IPS-NIHi7 (cell line): ENCODE results near the gene LCK.
"Not testable (repeated sequence)": the region's sequence is repeated elsewhere in the genome, so short reads cannot be mapped to it uniquely, and the experiment has no call there.

ENCODE experiments used
- DNase-seq: peaks from one replicate; pipeline ENCODE4 v3.0.0; 2012; ENCODE audit warnings: mixed read lengths; ENCODE audit errors: extremely low spot score

LCK gene

DNA sequence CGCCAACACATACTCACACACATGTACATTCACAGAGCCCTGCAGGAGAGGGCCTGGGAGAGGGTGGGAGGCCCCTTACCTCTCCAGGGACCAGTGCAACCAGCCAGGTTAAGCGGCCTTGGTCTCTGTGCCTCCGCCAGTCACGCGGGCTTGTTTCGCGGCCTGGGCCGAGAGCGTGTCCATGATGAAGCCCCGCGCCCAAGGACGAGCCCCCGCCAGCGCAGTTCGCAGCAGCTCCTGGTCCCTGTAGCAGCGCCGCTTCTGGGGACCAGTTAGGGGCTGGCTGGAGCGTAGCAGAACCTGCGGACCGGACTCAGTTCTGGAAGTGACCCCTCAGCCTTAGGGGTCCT, 11.3 kb upstream of the LCK start:
- no peak for DNase-seq

DNA sequence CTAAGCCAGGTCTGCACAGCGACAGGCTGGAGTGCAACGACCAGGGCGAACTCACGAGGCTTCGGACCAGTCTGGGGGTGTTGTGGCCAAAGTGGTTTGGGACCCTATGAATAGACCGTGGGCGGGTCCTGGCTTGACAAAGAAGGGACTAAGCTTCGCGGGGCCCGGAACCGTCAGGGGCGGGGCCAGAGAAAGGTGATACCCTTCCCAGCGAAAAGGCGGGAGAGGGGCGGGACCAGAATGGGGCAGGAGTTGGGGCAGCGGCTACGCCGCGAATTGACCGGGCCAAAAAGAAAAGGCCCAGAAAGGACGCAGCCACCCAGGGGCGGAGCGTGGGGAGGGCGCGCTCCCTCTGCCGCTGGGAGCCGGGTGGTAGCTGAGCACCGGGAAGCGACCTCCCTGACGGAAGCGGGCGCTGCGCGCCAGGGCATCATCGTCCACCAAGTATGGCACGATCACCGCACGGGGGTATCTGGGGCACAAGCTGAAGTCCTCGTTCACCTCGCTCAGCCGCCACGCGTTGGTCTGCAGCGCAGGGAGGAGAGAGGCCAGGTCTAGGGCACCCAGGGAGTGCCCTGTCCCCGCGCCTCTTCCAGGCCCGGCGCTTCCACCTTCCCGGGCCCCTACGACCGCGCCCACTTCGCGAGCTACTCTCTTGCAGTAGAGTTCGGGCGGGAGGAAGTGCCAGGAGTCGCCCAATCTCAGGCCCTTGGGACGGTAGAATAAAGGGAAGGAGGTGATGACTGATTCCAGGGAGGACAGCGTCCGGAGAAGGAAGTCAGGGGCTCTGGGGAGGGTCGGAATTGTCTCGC, 10.7 kb upstream of the LCK start:
- DNase-seq, result peak; percentile 92

DNA sequence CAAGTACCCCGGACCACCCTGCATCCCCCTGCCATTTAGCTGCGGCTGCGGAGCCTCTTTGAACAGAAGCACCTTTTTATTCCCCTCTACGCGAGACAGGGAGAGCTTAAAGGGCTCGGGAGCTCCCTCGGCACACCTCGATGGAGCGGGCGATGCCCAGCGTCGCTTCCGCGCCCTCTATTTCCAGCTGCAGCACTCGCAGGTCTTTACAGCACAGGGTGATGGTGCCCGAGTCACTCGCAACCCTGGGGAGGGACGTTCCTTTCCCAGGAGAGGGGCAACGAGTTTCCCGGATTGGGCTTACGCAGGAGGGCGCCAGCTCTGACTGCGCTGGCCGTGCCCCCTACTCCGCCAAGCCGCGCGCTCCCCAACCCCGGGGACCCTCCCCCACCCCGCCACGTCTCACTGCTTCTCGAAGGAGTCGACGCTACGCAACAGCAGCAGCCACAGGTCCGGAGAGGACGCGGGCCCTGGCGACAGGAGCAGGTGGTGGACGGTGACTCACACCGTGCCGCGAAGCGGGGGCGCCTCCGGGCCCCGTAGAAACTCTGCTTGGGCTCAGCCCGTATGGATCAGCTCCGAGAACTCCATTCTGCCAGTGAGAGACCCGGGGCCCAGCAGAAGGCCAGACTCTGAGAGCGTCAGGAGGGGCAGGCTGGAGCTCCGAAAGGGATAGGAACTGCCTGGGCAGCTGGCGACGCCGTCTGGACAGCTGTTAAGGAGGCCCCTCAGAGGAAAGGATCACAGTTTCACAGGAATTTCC, 9.9 kb upstream of the LCK start:
- peak; percentile 53 for DNase-seq

DNA sequence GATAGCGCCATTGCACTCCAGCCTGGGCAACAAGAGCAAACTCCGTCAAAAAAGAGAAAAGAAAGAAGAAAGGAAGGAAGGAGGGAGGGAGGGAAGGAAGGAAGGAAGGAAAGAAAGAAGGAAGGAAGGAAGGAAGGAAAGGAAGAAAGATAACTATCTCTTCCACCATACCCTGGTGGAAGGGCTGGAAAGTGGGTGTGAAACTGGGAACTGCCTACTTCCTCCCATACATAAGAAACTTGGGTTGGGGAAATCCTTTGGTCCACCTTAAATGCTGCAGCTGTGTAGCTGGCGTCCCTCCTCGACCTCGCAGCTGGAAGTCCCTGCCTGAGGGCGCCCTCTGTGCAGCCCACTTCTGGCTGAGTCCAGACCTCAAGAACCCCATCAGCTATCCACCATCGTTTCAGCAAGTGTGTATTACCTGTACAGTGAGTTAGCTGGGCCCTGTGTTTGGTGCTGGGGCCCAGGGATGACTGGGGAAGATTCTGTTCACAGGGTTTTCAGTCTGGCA, 8.7 kb upstream of the LCK start:
- peak; percentile 35 for DNase-seq

DNA sequence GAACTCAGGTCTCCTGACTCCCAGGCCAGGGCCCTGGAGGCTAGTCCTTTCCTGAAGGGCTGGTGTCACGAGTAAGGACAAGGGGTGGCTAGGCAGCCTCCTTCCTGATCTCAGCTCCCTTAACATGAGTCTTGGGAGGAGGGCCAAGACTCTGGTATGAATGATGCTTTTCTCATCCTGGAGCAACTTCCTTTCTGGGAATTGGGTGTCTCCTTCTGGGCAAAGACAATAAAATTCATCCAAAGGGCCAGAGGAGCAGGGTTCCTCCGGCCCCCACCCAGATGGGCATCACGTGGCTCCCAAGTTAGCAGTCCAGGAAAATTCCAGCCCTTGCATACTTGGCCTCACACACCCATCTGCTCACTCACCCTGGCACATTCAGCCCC, 4.2 kb upstream of the LCK start, which contains the start of gene FAM167B:
Gene FAM167B (plus strand): TSS at position 335 of the 386 bp plus-strand sequence. CDS start 200 bp downstream, outside the sequence.
- no peak for DNase-seq

DNA sequence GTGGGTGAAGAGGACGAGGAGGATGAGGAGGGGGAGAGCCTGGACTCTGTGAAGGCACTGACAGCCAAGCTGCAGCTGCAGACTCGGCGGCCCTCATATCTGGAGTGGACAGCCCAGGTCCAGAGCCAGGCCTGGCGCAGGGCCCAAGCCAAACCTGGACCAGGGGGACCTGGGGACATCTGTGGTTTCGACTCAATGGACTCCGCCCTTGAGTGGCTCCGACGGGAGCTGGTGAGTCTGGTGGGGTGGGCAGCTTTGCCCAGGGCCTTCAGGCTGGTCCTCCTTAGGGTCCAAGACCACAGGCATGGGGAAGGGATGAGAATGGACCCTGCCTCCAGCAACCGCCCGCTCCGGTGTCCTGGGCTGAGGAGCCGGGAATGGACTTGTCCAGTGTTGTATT, 3.6 kb upstream of the LCK start:
- no peak for DNase-seq

DNA sequence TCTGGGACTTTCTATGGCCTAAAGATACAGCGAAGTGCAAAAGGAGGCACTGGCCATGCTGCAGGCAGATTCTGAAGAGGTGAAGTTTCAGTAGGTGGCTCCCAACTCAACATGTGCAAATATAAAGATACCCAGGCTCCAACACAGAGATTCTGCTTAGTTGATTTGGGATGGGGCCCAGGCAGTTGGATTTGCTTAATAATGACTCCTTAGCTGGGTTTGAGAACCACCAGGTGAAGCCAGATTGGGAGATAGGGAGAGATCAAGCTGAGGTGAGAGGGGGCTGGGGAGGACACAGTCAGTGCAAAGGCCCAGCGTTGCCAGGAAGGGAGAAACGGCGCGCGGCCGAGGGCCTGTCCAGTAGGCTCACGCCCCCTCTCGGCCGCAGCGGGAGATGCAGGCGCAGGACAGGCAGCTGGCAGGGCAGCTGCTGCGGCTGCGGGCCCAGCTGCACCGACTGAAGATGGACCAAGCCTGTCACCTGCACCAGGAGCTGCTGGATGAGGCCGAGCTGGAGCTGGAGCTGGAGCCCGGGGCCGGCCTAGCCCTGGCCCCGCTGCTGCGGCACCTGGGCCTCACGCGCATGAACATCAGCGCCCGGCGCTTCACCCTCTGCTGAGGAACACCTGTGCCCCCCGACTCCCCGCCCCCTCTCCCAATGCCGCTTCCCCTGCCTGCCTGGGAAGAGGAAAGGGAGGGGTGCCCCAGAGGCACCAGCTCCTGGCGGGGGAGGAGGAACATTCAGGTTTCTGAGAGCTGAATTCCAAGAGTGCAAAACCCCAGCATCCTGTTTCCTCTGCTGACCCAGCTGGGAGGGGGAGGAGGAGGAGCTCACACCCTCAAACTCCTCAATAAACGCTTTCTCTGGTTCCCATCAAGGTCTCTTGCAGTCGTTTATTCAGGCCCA, 2.8 kb upstream of the LCK start:
- peak; percentile 96 for DNase-seq

DNA sequence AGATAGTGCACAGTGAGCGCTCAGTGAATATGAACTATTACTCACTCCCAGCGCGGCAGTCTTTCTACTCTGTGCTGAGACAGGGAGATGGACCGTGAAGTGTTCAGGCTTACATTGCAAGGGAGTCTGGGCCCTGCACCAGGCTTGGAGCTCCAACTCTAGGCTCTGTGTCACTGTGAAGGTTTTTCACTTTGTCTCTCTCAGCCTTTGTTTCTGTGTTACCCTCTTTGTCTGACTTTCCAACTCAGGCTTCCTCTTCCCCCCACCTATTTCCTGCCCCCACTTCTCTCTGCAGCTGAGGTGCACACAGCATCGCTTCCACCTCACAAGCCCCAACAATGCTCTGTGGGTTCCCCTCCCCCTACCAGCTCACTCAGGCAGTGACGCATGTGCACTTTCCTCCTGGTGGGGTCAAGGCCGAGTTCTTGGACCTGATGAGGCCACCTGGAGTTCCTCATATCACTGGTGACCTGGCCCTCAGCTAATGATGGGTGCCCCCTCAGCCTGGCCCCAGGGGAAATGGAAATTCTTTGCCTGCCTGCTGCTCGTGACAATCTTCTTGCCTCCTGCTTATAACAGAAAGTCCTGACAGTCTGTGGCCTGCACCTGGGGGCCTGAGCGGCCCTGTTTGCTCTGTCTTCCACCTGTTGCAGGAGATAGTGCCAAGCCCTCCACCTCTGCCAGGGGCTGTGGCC, 1.1 kb upstream of the LCK start:
- DNase-seq, result no peak

DNA sequence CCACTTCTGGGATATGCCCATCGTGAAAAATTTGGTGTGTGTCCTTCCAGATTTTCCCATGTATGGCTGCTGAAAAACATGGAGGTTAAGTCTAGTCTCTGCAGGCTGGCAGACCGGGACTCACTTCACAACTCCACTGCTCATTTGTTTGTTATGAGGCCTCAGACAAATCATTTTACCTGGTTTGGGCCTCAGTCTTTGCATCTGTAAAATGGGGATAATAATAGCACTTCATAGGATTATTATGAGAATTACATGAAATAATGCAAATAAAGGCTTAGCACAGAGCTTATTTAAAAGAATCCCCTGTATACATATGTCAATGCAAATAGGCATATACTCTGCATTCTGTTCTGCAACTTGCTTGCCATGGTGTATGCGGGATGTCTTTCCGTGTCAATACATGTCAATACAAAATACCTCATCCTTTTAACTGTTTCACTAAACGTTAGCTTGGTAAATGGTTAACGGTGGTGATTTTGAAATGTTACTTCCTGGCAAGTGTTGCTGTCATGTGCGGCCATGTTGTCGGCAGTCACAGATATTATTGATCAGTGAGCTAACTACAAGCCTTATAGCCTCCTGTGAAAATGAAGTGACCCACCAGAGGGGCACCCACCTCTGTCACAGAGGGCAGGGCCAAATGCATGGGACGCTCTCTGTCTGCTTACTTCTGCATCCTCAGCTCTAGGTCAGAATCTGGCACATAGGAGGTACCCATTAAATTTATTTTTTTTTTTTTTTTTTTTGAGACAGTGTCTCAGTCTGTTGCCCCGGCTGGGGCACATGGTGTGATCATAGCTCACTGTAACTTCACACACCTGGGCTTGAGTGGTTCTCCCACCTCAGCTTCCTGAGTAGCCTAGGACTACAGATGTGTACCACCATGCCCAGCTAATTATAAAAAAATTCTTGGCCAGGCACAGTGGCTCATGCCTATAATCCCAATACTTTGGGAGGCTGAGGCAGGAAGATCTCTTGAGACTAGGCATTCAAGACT, 4.3 kb downstream of the LCK start:
- no peak for DNase-seq

DNA sequence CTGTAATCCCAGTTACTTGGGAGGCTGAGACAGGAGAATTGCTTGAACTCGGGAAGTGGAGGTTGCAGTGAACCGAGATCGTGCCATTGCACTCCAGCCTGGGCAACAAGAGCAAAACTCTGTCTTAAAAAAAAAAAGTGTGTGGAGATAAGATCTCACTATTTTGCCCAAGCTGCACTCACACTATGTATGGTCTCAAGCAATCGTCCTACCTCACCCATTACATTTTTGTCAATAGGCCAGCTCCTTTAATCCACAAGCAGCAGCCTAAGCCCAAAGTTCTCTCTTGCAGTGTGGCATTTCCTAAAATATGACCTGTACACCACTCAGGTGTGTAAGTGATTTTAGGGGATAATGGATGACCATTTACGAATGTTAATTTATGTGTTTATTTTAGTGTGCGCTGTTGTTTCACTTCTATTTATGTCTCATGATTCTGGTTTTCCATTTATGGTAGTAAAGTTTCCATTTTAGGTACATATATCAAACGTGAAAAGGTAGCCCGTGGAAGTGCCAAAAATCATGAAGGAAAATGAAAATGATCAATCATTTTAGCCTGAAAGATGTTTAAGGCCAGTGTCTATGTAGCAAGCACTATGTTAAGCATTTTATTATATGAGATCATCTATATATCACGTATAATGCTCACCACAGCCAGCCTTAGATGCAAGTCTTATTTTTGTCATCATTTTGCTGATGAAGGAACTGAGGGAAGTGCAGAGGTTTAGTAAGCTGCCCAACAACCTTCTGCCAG, 5.6 kb downstream of the LCK start:
- DNase-seq, result no peak

DNA sequence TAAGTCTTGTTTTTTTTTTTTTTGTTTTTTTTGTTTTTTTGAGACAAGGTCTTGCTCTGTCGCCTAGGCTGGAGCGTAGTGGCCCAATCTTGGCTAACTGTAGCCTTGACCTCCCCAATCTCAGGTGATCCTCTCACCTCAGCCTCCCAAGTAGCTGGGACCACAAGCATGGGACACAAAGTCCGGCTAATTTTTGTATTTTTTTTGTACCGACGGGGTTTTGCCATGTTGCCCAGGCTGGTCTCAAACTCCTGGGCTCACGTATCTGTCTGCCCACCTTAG, 6.1 kb downstream of the LCK start:
- DNase-seq, result no peak

DNA sequence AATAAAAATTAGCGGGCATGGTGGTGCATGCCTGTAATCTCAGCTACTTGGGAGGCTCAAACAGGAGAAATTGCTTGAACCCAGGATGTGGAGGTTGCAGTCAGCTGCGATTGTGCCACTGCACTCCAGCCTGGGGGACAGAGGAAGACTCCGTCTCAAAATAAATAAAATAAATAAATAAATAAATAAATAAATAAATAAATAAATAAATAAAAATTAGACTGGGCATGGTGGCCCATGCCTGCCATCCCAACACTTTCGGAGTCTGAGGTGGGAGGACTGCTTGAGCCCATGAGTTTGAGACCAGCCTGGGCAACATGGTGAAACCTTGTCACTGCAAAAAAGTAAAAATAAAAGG, 12.2 kb downstream of the LCK start:
- DNase-seq, result not testable (repeated sequence)

DNA sequence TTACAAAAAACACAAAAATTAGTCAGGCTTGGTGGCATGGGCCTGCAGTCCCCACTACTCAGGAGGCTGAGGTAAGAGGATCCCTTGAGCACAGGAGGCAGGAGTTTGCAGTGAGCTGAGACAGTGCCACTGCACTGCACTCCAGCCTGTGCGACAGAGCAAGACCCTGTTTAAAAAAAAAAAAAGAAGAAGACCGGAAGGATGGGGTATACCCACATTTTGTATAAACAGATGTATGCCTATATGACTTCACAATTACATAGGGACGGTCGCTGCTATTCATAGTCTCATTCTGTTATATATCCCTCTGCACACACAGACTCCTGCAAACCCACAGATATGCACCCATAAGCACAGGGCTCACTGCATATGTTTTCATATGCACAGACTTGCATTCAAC, 12.7 kb downstream of the LCK start:
- no peak for DNase-seq

DNA sequence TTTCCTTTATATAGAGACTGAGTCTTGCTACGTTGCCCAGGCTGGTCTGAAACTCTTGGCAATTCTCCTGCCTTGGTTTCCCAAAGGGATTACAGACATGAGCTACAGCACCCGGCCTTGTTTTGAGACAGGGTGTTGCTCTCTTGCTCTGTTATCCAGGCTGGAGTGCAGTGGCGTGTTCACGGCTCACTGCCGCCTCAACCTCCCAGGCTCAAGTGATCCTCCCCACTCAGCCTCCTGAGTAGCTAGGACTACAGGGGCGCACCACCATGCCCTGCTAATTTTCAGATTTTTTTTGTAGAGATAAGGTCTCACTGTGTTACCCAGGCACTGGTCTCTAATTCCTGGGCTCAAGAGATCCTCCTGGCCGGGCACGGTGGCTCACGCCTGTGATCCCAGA, 14.8 kb downstream of the LCK start:
- no peak for DNase-seq

DNA sequence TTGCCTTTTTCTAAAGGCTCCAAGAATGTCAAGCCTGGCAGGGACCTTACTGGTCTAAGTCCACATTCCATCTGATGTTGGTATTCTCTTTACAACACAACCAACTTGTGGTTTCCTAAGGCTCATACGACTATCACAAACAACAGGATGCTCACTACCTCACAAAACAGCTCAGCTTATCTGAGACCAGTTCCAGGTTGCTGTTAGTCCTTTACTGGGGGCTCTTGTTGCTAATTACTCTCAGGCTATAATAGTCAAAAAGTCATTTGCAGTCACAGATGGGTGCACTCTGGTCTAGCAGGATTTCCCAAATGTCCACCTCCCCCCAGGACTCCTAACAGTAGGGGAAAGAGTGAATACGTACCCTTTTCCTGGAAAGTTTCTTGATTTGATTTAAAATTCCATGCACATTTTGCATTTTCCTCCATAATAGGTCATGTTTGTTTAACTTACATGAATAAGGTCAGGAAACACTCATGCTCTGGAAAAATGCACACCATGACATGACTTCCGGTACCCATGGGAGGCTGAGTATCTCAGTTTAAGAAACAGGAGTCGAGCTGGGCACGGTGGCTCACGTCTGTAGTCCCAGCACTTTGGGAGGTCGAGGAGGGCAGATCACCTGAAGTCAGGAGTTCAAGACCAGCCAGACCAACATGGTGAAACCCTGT, 16.0 kb downstream of the LCK start:
- no peak for DNase-seq

DNA sequence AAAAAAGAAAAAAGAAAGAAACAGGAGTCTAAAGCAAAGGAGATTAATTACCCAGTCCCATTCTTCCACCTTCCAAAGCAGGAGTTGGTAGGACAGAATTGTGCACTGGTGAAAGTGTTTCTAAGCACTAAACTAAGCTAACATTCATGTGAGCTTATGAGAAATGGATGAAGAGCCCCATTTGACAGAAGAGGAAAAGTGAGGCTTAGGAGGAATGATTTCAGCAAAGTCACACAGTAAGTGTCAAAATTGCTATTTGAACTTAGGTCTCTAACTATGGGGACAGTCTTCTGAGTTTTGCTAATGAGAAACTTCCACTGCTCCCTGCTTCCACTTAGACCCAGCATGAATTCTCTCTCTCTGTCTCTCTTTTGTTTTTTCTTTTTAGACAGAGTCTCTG, 18.7 kb downstream of the LCK start:
- DNase-seq, result no peak

DNA sequence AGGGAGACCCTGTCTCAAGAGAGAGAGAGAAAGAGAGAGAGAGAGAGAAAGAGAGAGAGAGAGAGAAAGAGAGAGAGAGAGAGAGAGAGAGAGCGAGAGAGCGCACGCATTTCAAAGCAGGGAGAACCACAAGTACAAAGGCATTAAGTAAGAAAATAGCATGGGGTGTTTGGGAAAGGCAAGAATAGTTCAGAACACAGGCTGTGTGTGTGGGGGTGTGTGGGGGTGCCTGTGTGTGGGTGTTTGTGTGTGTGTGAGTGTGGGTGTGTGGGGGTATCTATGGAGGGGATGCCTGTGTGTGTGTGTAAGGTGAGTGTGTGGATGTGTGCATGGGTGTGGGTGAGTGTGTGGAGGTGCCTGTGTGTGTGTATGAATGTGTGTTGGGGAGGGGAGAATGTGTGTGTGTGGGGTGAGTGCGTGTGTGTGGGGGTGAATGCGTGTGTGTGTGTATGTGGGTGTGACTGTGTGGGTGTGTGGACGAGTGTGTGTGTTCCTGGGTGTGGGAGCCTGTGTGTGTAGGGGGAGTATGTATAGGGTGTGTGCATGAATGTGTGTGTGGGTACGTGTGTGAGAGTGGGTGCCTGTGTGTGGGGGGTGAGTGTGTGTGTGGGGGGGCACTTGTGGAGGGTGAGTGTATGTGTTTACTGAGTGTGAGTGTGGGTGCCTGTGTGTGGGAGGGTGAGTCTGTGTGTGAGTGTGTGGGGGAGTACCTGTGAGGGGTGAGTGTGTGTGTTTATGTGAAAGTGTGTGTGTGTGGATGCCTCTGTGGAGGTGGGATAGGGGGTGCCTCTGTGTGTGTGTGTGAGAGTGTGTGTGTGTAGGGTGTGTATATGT, 21.7 kb downstream of the LCK start:
- DNase-seq, result no peak
